Cardiac fibroblast (primary cell): Measurements from ENCODE around the gene PDE10A.

Experiments used
- DNase-seq, 2 donors: peaks; one replicate each; pipeline versions ENCODE4 v3.0.0 to v3.0.0-alpha.2; 2010; ENCODE audit warnings: low read depth in 2 of 2
- H3K4me3 ChIP-seq, 2 donors: replicated peaks in 1 of 2; 1 replicate in 1 of 2; 2 replicates in 1 of 2; pipeline ENCODE4 v1.5.1; 2011; ENCODE audit warnings: low read depth in 2 of 2, low read length in 2 of 2, mild to moderate bottlenecking in 2 of 2, moderate library complexity in 1 of 2
- TF ChIP-seq, protein P1 (sequence below): IDR thresholded peaks from one replicate; pipeline ENCODE4 v1.5.1; 2011; ENCODE audit warnings: low read depth, mild to moderate bottlenecking, low read length, inconsistent platforms

The PDE10A gene

DNA sequence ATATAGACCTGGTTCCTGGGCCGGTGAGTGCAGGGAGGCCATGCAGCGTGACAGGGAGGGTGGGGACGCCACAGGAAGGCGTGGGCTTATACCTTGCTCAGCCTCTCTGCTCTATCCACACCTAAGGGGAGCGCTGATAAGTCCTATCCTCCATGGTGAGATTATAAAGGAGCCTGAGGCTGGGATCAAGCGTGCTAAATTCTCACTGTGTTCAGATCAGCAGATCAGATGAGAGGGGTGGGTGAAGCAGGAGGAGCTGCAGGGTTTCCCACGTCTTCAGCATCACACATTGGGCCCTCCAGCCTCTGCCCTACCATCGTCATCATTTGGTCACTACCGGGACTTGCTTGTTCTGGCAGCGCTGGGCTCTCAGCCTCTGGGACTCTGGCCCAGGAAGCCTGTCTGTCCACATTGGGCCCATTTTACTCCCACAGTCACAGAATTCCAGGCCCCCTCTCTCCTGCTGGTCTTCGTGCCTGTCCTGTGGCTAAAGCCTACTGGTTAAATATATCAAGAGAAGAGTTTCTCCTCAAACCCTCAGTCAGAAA is 29.1 kb upstream of the PDE10A start:
- no peak overlapping the region for H3K4me3 ChIP-seq
- TF ChIP-seq, protein P1, sequence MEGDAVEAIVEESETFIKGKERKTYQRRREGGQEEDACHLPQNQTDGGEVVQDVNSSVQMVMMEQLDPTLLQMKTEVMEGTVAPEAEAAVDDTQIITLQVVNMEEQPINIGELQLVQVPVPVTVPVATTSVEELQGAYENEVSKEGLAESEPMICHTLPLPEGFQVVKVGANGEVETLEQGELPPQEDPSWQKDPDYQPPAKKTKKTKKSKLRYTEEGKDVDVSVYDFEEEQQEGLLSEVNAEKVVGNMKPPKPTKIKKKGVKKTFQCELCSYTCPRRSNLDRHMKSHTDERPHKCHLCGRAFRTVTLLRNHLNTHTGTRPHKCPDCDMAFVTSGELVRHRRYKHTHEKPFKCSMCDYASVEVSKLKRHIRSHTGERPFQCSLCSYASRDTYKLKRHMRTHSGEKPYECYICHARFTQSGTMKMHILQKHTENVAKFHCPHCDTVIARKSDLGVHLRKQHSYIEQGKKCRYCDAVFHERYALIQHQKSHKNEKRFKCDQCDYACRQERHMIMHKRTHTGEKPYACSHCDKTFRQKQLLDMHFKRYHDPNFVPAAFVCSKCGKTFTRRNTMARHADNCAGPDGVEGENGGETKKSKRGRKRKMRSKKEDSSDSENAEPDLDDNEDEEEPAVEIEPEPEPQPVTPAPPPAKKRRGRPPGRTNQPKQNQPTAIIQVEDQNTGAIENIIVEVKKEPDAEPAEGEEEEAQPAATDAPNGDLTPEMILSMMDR, result no peak

DNA sequence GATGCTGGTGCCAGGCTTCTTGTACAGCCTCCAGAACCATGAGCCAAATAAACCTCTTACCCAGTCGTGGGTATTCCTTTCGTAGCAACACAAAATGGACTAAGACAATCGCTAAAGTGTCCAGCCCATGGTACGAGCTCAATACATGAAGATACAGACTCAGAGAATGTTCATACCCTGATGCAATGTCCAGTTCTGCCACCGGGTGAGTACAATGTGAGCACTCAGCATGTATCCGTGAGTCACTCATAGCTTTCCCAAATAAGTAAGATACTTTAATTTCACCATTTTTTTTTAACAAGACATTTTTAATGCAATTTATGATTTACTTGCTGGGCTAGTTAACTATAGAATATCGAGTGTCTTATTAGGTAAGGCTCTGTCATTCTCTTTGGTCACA is 26.7 kb upstream of the PDE10A start:
- peak in 1 of 2 donors; percentile 87 for DNase-seq
- H3K4me3 ChIP-seq, result no peak overlapping the region
- TF ChIP-seq, protein P1, result peak; percentile 44

More for the DNA sequence above, 29.1 kb upstream of the PDE10A start:
- peak; percentile 47 to 49 for DNase-seq

DNA sequence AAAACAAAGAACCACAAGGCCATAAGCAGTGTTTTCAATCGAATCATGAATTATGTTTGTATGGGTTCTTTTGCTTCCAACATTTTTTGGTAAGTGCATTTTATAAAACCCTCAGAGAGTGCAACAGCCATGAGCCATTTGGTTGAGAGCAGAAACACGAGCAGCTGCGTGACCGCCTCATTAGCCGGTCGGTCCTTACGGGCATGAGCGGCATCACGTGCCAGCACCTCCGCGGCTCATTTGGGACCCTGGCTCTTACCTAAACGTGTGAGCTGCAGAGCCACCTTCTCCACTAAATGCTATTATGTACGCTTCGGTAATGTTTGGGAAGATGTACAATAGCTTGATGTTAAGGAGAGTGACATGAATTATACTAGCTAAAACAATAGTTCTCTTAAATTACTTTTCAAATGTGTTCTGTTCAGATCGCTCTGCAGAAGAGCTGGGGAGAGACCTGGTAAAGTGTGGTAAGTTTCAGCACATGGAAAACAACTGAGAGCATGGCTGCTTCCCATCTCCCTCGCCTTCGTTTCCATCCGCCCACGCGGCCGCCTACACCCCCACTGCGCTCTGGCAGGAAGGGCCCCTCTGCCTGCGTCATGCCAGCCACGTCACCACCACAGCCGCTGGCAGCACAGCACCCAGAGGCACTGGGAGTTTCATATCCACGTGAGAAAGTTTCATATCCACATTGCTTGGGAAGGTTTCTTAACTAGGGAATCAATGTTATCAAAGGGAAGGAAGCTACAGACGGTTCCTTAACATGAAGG is 23.7 kb upstream of the PDE10A start:
- no peak for DNase-seq
- no peak overlapping the region for H3K4me3 ChIP-seq

DNA sequence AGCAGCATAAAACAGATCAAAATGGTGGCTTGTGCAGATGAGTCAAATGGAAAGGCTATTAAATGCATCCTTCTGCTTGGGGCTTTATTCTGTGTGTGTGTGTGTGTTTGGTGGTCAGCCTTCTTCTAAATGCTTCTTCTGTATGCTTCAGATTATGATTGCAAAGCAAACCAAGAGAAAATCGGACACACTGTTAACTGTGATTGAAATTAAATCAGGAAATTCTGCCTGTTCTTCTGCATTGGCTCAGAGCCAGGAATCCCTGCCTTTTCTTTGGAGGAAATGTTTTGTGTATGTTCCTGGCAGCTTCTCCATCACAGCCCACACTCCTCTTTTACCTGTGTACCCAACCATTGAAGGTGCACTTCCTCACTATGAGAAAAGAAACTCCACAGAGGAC is 22.3 kb upstream of the PDE10A start:
- H3K4me3 ChIP-seq, result no peak overlapping the region
- no peak for DNase-seq
- TF ChIP-seq, protein P1, result no peak

More for the DNA sequence above, 23.7 kb upstream of the PDE10A start:
- TF ChIP-seq, protein P1, result no peak

DNA sequence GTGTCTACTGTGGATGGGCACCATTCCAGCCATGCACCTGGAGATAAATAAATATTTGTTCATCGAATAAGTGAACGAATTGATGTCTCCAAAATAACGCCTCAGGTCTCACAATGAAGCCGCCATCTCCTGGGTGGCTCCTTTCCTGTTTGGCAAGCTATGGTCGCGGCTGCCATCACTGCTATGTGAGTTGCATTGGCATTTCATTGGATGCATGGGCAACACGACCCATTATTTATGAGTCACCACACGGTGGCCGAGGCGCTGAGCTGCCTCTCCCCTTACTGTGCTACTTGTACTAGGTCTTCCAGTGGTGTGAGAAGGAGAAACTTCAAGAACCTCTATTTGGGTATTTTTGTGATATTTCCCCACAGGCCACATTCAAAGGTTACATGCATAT is 21.3 kb upstream of the PDE10A start:
- TF ChIP-seq, protein P1, result no peak
- no peak for DNase-seq
- no peak overlapping the region for H3K4me3 ChIP-seq

DNA sequence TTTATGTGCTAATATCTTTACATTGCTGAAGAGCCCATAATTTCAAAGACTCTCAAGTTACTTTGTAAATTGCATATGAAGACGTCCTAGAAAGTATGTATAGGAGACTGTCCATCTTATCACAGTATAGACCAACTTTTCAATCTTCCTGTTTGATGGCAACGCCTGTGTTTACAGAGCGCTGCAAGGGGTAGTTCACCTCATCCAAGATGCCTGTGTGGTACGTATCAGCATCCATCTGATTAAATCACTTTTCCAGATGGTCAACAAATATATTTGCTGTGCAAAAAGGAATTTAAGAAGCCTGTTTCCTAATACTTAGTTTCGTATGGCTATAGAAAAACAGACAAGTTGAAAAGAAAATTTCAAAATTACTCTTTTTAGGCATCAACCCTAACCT is 17.9 kb upstream of the PDE10A start:
- DNase-seq, result no peak
- no peak overlapping the region for H3K4me3 ChIP-seq
- TF ChIP-seq, protein P1, result no peak
